ENCODE measurements around the gene MOB3A.

GRCh38 chr19:2044709-2045500 is 51.2 kb downstream of the MOB3A start:
- TF ChIP-seq YY1 (IDR thresholded peaks at IDR 0.05; ENCODE audit: insufficient read depth, insufficient read length), result no peak
- no peak for TF ChIP-seq SUZ12 (IDR thresholded peaks at IDR 0.05; ENCODE audit: extremely low read depth, insufficient read depth, insufficient read length)
